HG03558 (cell line): Measurements from ENCODE around the gene LUC7L3.
"Not testable (repeated sequence)": the region's sequence is repeated elsewhere in the genome, so short reads cannot be mapped to it uniquely, and the experiment has no call there.

Source experiments
- ATAC-seq: cut with Tn5 transposase; IDR thresholded peaks from one replicate; pipeline ENCODE4 v1.9.1; 2021; ENCODE audit warnings: moderate number of reproducible peaks; ENCODE audit not compliant: unreplicated experiment; ENCODE audit errors: extremely low read depth

LUC7L3 gene

GRCh38 chr17:50708050-50709000, 11.1 kb upstream of the LUC7L3 start:
- ATAC-seq = no peak

DNA sequence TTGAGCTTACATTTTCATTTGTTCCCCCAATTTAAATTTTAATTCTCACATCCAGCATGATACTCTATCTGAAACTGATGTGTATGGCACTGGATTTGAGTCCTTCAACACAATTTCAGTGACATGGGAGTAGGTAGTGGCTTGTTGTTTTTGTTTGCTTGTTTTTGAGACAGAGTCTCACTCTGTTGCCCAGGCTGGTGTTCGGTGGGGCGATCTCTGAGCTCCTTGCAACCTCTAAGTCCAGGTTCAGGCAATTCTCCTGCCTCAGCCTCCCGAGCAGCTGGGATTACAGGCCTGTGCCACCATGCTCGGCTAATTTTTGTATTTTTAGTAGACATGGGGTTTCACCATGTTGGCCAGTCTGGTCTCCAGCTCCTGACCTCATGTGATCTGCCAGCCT, 10.3 kb upstream of the LUC7L3 start:
- ATAC-seq = not testable (repeated sequence)

DNA sequence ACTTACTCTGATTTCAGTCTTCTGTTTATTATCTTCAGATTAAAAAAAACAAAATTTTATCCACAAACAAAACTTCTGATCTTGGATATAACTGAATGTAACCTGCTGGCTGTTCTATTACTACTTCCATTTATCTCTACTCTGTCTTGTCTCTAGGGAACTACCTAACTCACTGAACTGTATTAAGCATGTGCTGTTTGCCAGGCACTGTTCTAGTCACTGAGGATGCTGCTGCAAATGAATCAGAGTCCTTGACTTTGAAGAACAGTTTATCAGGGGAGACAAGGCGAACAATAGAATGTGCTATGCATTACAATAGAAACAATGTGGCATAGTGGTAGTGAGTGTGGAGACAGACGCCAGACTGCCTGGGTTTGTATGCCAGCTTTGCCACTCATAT, 9.4 kb upstream of the LUC7L3 start:
- no peak for ATAC-seq

GRCh38 chr17:50710650-50711049, 8.8 kb upstream of the LUC7L3 start:
- no peak for ATAC-seq

DNA sequence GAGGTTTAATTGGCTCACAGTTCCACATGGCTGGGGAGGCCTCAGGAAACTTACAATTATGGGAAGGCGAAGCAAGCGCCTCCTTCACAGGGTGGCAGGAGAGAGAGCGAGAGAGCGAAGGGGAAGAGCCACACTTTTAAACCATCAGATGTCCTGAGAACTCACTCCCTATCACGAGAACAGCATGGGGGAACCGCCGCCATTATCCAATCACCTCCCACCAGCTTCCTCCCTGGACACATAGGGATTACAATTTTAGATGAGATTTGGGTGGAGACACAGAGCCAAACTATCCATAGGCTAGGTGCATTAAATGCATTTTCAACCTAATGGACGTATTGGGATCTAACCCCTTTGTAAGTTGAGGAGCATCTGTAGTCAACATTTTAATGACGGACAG, 6.8 kb upstream of the LUC7L3 start:
- no peak for ATAC-seq

GRCh38 chr17:50715471-50715870, 3.9 kb upstream of the LUC7L3 start:
- ATAC-seq = no peak

DNA sequence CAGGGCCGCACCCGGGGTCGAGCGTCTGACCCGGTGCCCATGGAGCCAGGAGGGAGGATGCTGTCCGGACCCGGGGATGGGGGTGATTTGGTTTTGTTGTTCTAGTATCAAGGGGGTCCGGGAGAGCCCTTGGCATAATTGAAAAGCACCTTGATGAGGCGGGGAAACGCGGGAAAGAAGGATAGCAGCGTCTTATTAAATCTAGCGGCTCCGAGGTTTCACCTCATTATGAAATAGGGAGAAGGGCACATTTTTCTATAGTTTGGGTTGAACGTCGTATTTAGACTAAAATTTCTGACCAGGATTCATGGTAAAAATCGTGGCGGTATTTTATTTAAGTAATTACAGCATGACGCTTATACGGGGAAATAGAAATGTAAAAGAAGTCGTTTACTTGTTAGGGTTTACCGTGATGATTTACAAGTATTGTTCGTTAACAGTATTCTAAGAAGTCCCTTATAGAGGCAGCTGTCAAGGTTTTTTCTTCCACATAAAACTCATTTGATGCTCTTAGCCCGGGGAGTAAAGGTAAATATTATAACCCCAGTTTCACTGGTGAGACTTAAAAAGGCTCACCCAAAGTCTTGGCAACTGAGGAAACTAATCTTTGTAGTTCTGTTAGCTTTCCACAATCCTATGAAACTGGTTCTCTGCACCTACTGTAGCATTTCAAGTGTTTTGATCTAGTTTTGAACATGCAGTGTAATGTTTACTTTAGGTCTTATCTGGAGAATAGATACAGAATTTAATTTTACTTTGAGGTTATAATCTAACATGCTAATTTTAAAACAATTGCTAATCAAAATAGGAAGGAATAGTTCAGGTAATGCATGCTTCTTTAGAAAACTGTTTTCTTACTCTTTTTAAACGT, 756 bp downstream of the LUC7L3 start:
- no peak for ATAC-seq

GRCh38 chr17:50721194-50722010, 2.0 kb downstream of the LUC7L3 start:
- no peak for ATAC-seq

- no peak for ATAC-seq
Observed at GRCh38 chr17:50722746-50723145, 3.3 kb downstream of the LUC7L3 start.

DNA sequence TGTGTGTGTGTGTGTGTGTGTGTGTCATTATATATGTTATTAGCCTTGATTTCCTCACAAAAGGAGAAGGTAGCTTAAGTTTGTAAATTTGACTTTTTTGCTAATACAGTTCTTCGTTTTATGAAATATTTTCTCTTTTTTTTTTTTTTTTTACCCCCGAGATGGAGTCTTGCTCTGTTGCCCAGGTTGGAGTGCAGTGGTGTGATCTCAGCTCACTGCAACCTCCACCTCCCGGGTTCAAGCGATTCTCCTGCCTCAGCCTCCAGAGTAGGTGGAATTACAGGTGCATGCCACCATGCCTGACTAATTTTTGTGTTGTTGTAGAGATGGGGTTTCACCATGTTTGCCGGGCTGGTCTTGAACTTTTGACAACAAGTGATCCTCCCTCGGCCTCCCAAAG, 5.2 kb downstream of the LUC7L3 start:
- not testable (repeated sequence) for ATAC-seq

- no peak for ATAC-seq
Observed at GRCh38 chr17:50725769-50726655, 6.6 kb downstream of the LUC7L3 start.

DNA sequence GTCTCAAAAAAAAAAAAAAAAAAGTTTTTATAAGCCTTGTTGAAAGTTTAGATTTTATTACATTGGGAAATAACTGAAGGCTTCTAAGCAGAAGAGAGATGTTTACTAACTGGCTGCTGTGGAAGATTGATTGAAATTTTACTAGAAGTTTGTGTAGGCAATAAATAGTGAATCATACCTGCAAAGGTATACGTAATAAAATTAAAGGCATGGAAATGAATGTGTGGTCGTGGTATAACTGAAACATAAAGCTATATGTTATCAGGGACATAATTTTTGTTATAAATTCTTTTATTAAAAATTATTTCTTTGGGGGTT, 8.7 kb downstream of the LUC7L3 start:
- ATAC-seq = no peak

DNA sequence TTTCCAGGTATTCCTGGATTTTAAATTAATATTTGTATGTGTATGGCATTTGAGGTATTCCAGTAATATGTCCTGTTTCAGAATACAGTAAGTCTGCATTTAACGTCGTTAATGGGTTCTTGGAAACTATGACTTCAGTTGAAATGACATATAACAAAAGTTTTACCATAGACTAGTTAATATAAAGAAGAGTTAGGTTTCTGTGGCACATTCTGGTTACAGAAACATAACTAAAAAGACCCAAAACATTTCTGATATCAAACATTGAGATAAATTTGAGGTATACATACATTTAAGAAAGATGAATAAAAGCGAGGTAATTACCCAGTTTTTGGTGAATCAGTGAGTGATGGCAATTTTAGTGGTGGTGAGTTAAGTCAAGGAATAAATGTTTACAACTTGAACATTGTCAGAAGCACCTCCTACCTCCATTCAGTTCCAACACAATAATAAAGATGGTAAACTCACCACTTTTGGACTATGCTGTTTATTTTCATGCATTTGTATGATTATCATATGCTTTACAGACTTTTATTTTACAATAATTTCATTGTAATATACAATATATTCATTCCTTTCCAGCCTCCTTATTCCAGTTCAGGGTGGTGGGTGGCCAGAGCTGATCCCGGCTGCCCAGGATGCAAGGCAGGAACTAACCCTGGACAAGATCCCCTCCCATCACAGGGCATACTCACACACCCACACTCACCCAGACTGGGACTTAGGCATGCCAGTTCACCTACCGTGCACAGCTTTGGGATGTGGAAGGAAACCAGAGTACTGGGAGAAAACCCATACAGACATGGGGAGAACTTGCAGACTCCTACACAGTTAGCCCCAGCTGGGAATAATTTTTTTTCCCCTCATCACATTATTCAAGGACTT, 9.7 kb downstream of the LUC7L3 start:
- ATAC-seq = no peak

DNA sequence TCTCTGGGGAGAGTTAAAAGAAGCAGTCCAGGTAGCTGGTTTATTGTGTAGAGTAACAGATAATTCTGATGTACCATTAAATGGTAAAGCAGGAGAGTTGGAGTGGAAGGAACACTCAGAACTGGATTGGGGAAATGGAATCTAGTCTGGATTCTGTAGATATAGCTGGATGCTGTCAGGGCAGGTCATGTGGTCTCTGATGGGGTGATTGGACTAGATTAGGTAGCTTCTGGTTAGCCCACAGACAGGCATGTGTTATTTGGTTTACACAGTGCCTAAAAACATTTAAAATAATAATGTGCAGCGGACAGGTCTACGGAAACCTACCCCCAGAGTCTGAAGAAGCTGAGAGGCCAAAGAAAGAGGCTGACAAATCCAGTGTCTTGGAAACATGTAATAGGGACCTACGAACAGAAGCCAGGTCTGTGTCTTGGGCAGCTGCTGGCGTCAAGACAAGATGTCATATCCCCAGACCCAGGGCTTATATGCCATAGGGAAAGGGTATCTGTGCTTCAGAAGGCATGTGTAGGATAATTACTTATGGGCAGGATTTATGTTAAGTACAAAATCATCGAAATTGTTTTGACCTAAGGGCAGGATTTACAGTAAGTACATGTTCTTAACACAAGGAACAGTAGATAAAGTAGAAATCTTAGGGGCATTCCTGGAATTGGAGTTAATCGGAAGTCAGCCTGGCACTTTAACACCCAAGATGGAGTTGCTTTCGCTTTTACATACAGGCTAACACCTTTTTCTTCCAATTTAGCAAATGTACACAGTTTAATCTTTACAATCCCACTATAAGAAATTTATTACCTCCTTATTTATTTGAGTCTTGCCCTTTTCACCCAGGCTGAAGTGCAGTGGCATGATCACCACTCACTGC, 12.4 kb downstream of the LUC7L3 start:
- no peak for ATAC-seq

DNA sequence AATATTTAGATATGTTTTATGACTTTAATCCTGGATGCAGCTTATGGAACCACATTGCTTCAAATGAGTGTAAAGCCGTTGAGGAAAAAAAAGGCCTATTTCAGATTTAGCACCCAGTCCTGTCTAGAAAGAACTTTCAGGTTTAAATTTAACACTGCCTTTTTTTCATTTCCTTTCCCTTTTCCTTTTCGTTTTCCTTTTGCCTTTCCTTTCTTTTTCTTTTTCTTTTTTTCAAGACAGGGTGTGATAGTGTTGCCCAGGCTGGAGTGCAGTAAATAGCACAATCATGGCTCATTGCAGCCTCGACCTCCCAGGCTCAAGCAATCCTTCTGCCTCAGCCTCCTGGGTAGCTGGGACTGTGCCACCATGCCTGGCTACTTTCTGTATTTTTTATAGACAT, 15.9 kb downstream of the LUC7L3 start:
- ATAC-seq = no peak

DNA sequence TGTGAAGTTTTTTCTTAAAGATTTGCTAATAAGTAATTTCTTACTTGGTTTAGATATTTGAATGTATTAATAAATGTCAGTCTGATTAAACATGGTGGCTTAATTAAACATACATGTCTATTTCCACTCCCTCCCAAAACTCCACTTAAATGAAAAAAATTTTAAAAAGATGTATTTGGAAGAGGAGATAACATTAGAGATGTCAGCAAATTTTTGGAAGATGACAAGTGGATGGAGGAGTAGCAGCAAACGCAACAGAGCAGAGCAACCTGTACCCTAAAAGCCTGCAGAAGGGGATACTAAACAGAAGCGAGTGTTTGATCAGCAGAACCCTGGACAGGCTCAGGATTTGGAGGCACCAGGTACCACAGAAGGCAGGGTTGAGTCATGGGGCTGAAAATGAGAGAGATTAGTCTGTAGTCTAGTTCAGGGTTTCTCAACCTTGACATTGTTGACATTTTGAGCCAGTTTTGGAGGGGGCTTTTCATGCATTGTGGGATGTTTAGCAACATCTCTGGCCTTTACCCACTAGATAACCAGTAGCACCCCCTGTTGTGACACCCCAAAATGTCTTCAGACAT, 17.8 kb downstream of the LUC7L3 start:
- no peak for ATAC-seq

DNA sequence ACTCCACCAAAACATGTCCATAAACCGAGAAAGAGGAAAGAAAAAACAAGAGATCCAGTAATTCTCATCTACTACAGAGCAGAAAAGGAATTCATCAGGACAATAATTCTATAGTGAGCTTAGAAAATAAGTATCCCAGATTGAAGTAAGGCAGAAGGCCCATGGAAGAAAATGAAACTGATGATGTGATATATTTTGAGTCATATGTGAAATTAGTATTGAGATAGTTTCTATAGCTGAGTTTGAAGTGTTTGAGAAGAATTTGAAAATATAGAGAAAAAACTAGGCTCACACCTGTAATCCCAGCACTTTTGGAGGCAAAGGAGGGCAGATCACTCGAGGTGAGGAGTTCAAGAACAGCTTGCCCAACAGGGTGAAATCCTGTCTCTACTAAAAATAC, 19.7 kb downstream of the LUC7L3 start:
- no peak for ATAC-seq
